NB4 (cell line): ENCODE results near the gene CD4.

Experiments
- DNase-seq: peaks from one replicate; pipeline ENCODE4 v3.0.0; 2010; ENCODE audit warnings: low read depth
- H3K4me3 ChIP-seq: one replicate; pipeline ENCODE4 v1.5.1; 2011; ENCODE audit warnings: mild to moderate bottlenecking, low read depth, low read length, moderate library complexity
- MYC ChIP-seq: IDR thresholded peaks from 2 replicates; pipeline ENCODE4 v1.6.1; 2011; ENCODE audit warnings: low read depth, low read length
- POLR2A ChIP-seq: IDR thresholded peaks from 2 replicates; pipeline ENCODE4 v1.6.1; 2011; ENCODE audit warnings: mild to moderate bottlenecking; ENCODE audit not compliant: insufficient read length; ENCODE audit errors: extremely low read depth
- TF ChIP-seq, protein P1 (sequence below): IDR thresholded peaks from one replicate; pipeline ENCODE4 v1.5.1; 2012; ENCODE audit warnings: low read depth, low read length
- TF ChIP-seq, protein P2 (sequence below): IDR thresholded peaks from 2 replicates; pipeline ENCODE4 v1.6.1; 2011; ENCODE audit warnings: low read depth, low read length

CD4 gene

DNA sequence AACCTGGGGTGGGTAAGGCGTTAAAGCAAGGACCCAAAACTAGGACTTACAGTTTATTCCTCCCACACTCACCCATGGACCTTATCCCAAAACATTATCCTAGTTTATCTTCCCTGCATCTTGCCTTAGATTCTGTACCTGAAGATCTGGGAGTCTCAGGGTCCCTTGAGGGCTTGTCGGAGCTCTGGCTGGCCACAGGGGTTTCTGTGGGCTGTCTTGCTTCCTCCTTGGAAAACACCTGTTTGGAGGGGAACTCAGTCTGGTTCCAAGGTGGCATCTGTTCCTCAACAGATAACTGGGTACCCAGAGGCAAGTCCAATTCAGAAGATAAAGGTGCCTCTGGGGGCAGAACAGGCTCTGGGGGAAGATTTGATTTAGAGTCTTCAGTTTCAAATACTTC is 60.1 kb downstream of the CD4 start:
- peak overlapping the region; percentile 89 for H3K4me3 ChIP-seq
- no peak for DNase-seq
- TF ChIP-seq MYC (no peak), POLR2A (no peak)
- TF ChIP-seq, protein P1, sequence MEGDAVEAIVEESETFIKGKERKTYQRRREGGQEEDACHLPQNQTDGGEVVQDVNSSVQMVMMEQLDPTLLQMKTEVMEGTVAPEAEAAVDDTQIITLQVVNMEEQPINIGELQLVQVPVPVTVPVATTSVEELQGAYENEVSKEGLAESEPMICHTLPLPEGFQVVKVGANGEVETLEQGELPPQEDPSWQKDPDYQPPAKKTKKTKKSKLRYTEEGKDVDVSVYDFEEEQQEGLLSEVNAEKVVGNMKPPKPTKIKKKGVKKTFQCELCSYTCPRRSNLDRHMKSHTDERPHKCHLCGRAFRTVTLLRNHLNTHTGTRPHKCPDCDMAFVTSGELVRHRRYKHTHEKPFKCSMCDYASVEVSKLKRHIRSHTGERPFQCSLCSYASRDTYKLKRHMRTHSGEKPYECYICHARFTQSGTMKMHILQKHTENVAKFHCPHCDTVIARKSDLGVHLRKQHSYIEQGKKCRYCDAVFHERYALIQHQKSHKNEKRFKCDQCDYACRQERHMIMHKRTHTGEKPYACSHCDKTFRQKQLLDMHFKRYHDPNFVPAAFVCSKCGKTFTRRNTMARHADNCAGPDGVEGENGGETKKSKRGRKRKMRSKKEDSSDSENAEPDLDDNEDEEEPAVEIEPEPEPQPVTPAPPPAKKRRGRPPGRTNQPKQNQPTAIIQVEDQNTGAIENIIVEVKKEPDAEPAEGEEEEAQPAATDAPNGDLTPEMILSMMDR = no peak

DNA sequence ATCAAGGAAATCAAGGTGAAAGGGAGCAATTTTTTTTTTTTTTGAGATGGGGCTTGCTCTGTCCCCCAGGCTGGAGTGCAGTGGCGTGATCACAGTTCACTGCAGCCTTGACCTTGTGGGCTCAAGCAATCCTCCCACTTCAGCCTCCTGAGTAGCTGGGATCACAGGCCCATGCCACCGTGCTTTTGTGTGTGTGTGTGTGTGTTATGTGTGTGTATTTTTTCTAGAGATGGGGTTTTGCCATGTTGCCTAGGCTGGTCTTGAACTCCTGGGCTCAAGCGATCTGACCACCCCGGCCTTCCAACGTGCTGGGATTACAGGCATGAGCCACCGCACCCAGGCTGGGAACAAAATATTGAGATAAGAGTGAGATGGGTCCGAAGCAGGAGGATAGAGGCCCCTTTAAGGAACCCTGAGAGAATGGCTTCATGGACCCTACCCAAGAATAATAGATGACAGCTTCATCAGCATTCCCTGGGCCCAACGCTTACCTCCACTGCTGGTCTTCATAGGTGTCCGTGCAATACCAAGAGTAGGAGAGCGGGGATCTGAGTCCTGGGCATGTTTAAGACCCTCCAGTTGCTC is 60.7 kb downstream of the CD4 start:
- TF ChIP-seq, protein P1 = no peak
- TF ChIP-seq, protein P2, sequence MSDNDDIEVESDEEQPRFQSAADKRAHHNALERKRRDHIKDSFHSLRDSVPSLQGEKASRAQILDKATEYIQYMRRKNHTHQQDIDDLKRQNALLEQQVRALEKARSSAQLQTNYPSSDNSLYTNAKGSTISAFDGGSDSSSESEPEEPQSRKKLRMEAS = no peak
- no peak for TF ChIP-seq POLR2A
- TF ChIP-seq MYC = no peak

GRCh38 chr12:6850796-6851152 is 61.4 kb downstream of the CD4 start:
- peak overlapping the region; percentile 89 for H3K4me3 ChIP-seq
- DNase-seq = no peak
- TF ChIP-seq, protein P1 = no peak
- TF ChIP-seq, protein P2 = no peak
- TF ChIP-seq MYC = no peak
- no peak for TF ChIP-seq POLR2A

More for the DNA sequence above, 60.7 kb downstream of the CD4 start:
- H3K4me3 ChIP-seq = peak overlapping the region; percentile 89
- no peak for DNase-seq

GRCh38 chr12:6851153-6851920 is 62.0 kb downstream of the CD4 start, which contains the start of gene CDCA3:
CDCA3 (minus strand) TSS chr12:6851286; CDS start chr12:6850952, 334 bp downstream.
- peak within 1 kb of the TSS; percentile 89 for H3K4me3 ChIP-seq
- peak; percentile 98 for DNase-seq
- TF ChIP-seq, protein P2 = peak; percentile 81
- TF ChIP-seq POLR2A = peak; percentile 57
- TF ChIP-seq, protein P1 = no peak
- peak; percentile 78 for TF ChIP-seq MYC

GRCh38 chr12:6851921-6852650 is 62.8 kb downstream of the CD4 start, which contains the start of gene USP5:
USP5 (plus strand) TSS chr12:6852150; CDS start chr12:6852180, 30 bp downstream.
- peak; percentile 76 for TF ChIP-seq POLR2A
- TF ChIP-seq, protein P1 = no peak
- peak; percentile 52 for TF ChIP-seq MYC
- TF ChIP-seq, protein P2 = peak; percentile 28; the same call in 1 of the 2 replicates
- H3K4me3 ChIP-seq = peak within 1 kb of the TSS; percentile 89
- DNase-seq = peak; percentile 100
